IMR-90 (cell line): Measurements from ENCODE around the gene PARD3. TPM values are rescaled to one million over a fixed set of nuclear protein-coding genes. Genes with fewer than 3 reads are reported as not detected.

Experiments used
- ATAC-seq: fragments of 200-7000 bp; cut with Tn5 transposase; 2 replicates; pipeline ENCODE4 v1.9.1; 2020; ENCODE audit warnings: low read depth, mild to moderate bottlenecking, moderate library complexity
- BruUV-seq: library from RNA; stranded (reverse); fragments of 400-500 nt; replicated peaks from 2 replicates; lab custom pipeline; 2021; lab: Mats Ljungman, UMichigan
- CTCF ChIA-PET: fragments of 300-600 bp; formaldehyde crosslinking; extraction: SDS; loops from one replicate; lab custom pipeline; 2021; ENCODE audit warnings: antibody characterized with exemption; lab: Yijun Ruan, JAX
- POLR2A ChIA-PET: fragments of 300-600 bp; sonication (Branson Sonifier 250); formaldehyde crosslinking; loops from one replicate; lab custom pipeline; 2022; ENCODE audit warnings: antibody characterized with exemption; ENCODE audit not compliant: unreplicated experiment; lab: Charles Lee
- DNase-seq: peaks from one replicate; pipeline ENCODE4 v3.0.0; 2013
- H2AFZ ChIP-seq: replicated peaks from 2 replicates; pipeline ENCODE3; 2013; ENCODE audit warnings: low read length, mild to moderate bottlenecking; ENCODE audit not compliant: poor library complexity
- H2AK5ac ChIP-seq: 2 replicates; pipeline ENCODE4 v1.6.1; 2013; ENCODE audit warnings: low read depth, low read length, inconsistent platforms
- H2AK9ac ChIP-seq: replicated peaks from 2 replicates; pipeline ENCODE3; 2013; ENCODE audit warnings: mild to moderate bottlenecking, low read depth, low read length, moderate library complexity; ENCODE audit not compliant: poor library complexity
- H2BK120ac ChIP-seq: 2 replicates; pipeline ENCODE4 v1.6.1; 2013; ENCODE audit warnings: low read depth, low read length, inconsistent platforms
- H2BK15ac ChIP-seq: 3 replicates; pipeline ENCODE4 v1.6.1; 2013; ENCODE audit warnings: low read depth, low read length, inconsistent platforms
- H2BK20ac ChIP-seq: 2 replicates; pipeline ENCODE4 v1.6.1; 2013; ENCODE audit warnings: low read depth, mild to moderate bottlenecking, inconsistent platforms, low read length, moderate library complexity
- H2BK5ac ChIP-seq: 2 replicates; pipeline ENCODE4 v1.6.1; 2013; ENCODE audit warnings: mild to moderate bottlenecking, low read depth, low read length, inconsistent platforms; ENCODE audit not compliant: poor library complexity, severe bottlenecking
- H3K14ac ChIP-seq: replicated peaks from 2 replicates; pipeline ENCODE4 v1.6.1; 2013; ENCODE audit warnings: low read depth, low read length, inconsistent platforms
- H3K18ac ChIP-seq: 2 replicates; pipeline ENCODE4 v1.6.1; 2013; ENCODE audit warnings: low read depth, low read length, control low read depth
- H3K23ac ChIP-seq: 2 replicates; pipeline ENCODE4 v1.6.1; 2013; ENCODE audit warnings: low read depth, low read length, inconsistent platforms
- H3K27ac ChIP-seq: 2 replicates; pipeline ENCODE4 v1.5.1; 2013; ENCODE audit warnings: mild to moderate bottlenecking, control low read depth, low read length; ENCODE audit not compliant: insufficient read depth
- H3K27me3 ChIP-seq: 2 replicates; pipeline ENCODE4 v1.6.1; 2013; ENCODE audit warnings: low read length; ENCODE audit not compliant: control insufficient read depth, insufficient read depth
- H3K36me3 ChIP-seq: 2 replicates; pipeline ENCODE4 v1.6.1; 2013; ENCODE audit warnings: low read length, mixed read lengths; ENCODE audit not compliant: control insufficient read depth, insufficient read depth
- H3K4ac ChIP-seq: 2 replicates; pipeline ENCODE4 v1.6.1; 2013; ENCODE audit warnings: low read depth, low read length, inconsistent platforms
- H3K4me1 ChIP-seq: 2 replicates; pipeline ENCODE4 v1.6.1; 2013; ENCODE audit warnings: low read length, mixed read lengths; ENCODE audit not compliant: control insufficient read depth, insufficient read depth
- H3K4me2 ChIP-seq: 2 replicates; pipeline ENCODE4 v1.6.1; 2013; ENCODE audit warnings: low read depth, mild to moderate bottlenecking, control low read depth, low read length, moderate library complexity
- H3K4me3 ChIP-seq: 2 replicates; pipeline ENCODE4 v1.5.1; 2013; ENCODE audit warnings: low read depth, mild to moderate bottlenecking, control low read depth, low read length, moderate library complexity; ENCODE audit not compliant: insufficient read depth
- H3K56ac ChIP-seq: 2 replicates; pipeline ENCODE4 v1.6.1; 2013; ENCODE audit warnings: low read length, inconsistent platforms; ENCODE audit not compliant: insufficient read depth; ENCODE audit errors: extremely low read depth
- H3K79me1 ChIP-seq, 2 experiments: 2 replicates each; pipeline ENCODE4 v1.6.1; 2013; ENCODE audit warnings: low read length in 2 of 2, inconsistent platforms in 1 of 2, low read depth in 1 of 2
- H3K9ac ChIP-seq: 2 replicates; pipeline ENCODE4 v1.6.1; 2013; ENCODE audit warnings: low read depth, low read length, control low read depth
- H3K9me1 ChIP-seq: 2 replicates; pipeline ENCODE4 v1.6.1; 2013; ENCODE audit warnings: low read length, inconsistent platforms; ENCODE audit not compliant: insufficient read depth
- H3K9me3 ChIP-seq: 2 replicates; pipeline ENCODE4 v1.6.1; 2013; ENCODE audit warnings: low read length; ENCODE audit not compliant: control insufficient read depth, insufficient read depth
- H4K20me1 ChIP-seq: 2 replicates; pipeline ENCODE4 v1.6.1; 2013; ENCODE audit warnings: low read length, inconsistent platforms; ENCODE audit not compliant: insufficient read depth
- H4K5ac ChIP-seq: 2 replicates; pipeline ENCODE4 v1.6.1; 2013; ENCODE audit warnings: mild to moderate bottlenecking, low read depth, low read length, control low read depth
- H4K8ac ChIP-seq, 2 experiments: 2 replicates each; pipeline ENCODE4 v1.6.1; 2013; ENCODE audit warnings: low read depth in 2 of 2, low read length in 2 of 2, control low read depth in 1 of 2, inconsistent platforms in 1 of 2
- H4K91ac ChIP-seq: 2 replicates; pipeline ENCODE4 v1.6.1; 2013; ENCODE audit warnings: low read depth, low read length, inconsistent platforms; ENCODE audit not compliant: insufficient read depth
- BHLHE40 ChIP-seq: fragments of 150-350 bp; IDR thresholded peaks from 2 replicates; pipeline ENCODE4 v1.6.1; 2016; ENCODE audit warnings: mild to moderate bottlenecking, low read depth, low read length
- CEBPB ChIP-seq: IDR thresholded peaks from 2 replicates; pipeline ENCODE4 v1.6.1; 2012; ENCODE audit warnings: low read depth, low read length, improper control_type of control experiment
- CHD1 ChIP-seq: IDR thresholded peaks from 2 replicates; pipeline ENCODE4 v1.6.1; 2012; ENCODE audit warnings: low read depth, low read length, improper control_type of control experiment
- CTCF ChIP-seq: conservative IDR thresholded peaks from 2 replicates; pipeline ENCODE4 v1.5.1; 2012; ENCODE audit warnings: mild to moderate bottlenecking, low read depth, low read length, improper control_type of control experiment
- ELK1 ChIP-seq: fragments of 150-350 bp; IDR thresholded peaks from 2 replicates; pipeline ENCODE4 v1.6.1; 2016; ENCODE audit warnings: low read depth, mild to moderate bottlenecking, low read length, moderate library complexity, borderline replicate concordance
- FOS ChIP-seq: fragments of 150-350 bp; IDR thresholded peaks from 2 replicates; pipeline ENCODE4 v1.6.1; 2016; ENCODE audit warnings: low read depth, low read length
- MAFK ChIP-seq: IDR thresholded peaks from 2 replicates; pipeline ENCODE4 v1.6.1; 2012; ENCODE audit warnings: low read depth, low read length, improper control_type of control experiment
- MAZ ChIP-seq: IDR thresholded peaks from 2 replicates; pipeline ENCODE4 v1.6.1; 2012; ENCODE audit warnings: low read depth, mild to moderate bottlenecking, low read length, improper control_type of control experiment, moderate library complexity, borderline replicate concordance
- MXI1 ChIP-seq: IDR thresholded peaks from 2 replicates; pipeline ENCODE4 v1.6.1; 2012; ENCODE audit warnings: low read depth, mild to moderate bottlenecking, low read length, moderate library complexity, borderline replicate concordance
- NFE2L2 ChIP-seq: fragments of 150-350 bp; IDR thresholded peaks from 2 replicates; pipeline ENCODE4 v1.6.1; 2016; ENCODE audit warnings: low read depth, mild to moderate bottlenecking, low read length
- POLR2A ChIP-seq: IDR thresholded peaks from 2 replicates; pipeline ENCODE4 v1.6.1; 2012; ENCODE audit warnings: mild to moderate bottlenecking, low read depth, low read length
- RAD21 ChIP-seq: IDR thresholded peaks from 2 replicates; pipeline ENCODE4 v1.6.1; 2012; ENCODE audit warnings: low read length, improper control_type of control experiment
- RCOR1 ChIP-seq: IDR thresholded peaks from 2 replicates; pipeline ENCODE4 v1.6.1; 2012; ENCODE audit warnings: mild to moderate bottlenecking, low read length, improper control_type of control experiment; ENCODE audit not compliant: insufficient replicate concordance
- RFX5 ChIP-seq: IDR thresholded peaks from 2 replicates; pipeline ENCODE4 v1.8.0; 2012; ENCODE audit warnings: low read depth, mild to moderate bottlenecking, low read length, moderate library complexity
- SMC3 ChIP-seq: fragments of 150-350 bp; IDR thresholded peaks from 2 replicates; pipeline ENCODE4 v1.6.1; 2016; ENCODE audit warnings: low read depth, mild to moderate bottlenecking, antibody characterized with exemption, low read length, moderate library complexity
- USF2 ChIP-seq: fragments of 150-350 bp; IDR thresholded peaks from 2 replicates; pipeline ENCODE4 v1.6.1; 2017; ENCODE audit warnings: mild to moderate bottlenecking, antibody characterized with exemption, low read length, low read depth
- whole genome bisulfite sequencing, 2 experiments: methylation state at CpG; one replicate each; pipeline versions ENCODE4 v1.1.5 to v1.1.7; 2013; ENCODE audit warnings: missing lambda C conversion rate in 2 of 2; ENCODE audit not compliant: insufficient read length in 1 of 2; ENCODE audit errors: extremely low coverage in 2 of 2; 5-methylcytosine and 5-hydroxymethylcytosine counted together
- dilution Hi-C: fragments of 300-500 bp; cut with HindIII; formaldehyde crosslinking; loops from one replicate; pipeline ENCODE4 v1.14.3; 2018; ENCODE audit warnings: low sequenced_read_pairs; ENCODE audit not compliant: unreplicated experiment
- in situ Hi-C: fragments of 300-500 bp; cut with MboI; formaldehyde crosslinking; loops from 3 replicates; pipeline ENCODE4 v1.14.3; 2019; ENCODE audit warnings: low sequenced_read_pairs, inconsistent platforms, mixed read lengths
- intact Hi-C: fragments of 100-400 bp; cut with micrococcal nuclease; formaldehyde crosslinking; loops from 2 replicates; pipeline ENCODE4 v1.10.0; 2022
- polyA plus RNA-seq, 3 experiments: library from polyadenylated mRNA; depleted of rRNA; stranded (reverse); fragments of >200 nt; gene quantifications; 2 replicates each; pipeline ENCODE4 v1.2.3, GENCODE V29; 2012; ENCODE audit warnings: low replicate concordance in 1 of 3
- total RNA-seq: library from RNA; depleted of rRNA; stranded (reverse); fragments of >200 nt; gene quantifications from 2 replicates; pipeline ENCODE4 v1.2.3, GENCODE V29; 2012

Gene PARD3
- total and polyA plus RNA-seq, 2 of the 4 experiments (the other 2 are of a cell fraction) = 14.6 to 37.5 TPM

GRCh38 chr10:34462993-34463392 lies 352.1 kb downstream of the PARD3 start:
- WGBS, 2 experiments = 88% methylated on average over 1 of the region's 1 CpG; no CpG with 5 or more reads in 1 of the 2 experiments
- intact Hi-C loops = no loop called here
- BruUV-seq = no TSS peak

More at GRCh38 chr10:34462993-34463392, 352.1 kb downstream of the PARD3 start:
- POLR2A ChIA-PET = no interaction called here
- Histone ChIP-seq H2BK5ac (no peak overlapping the region), H2AFZ (no peak overlapping the region), H3K23ac (no peak overlapping the region), H4K91ac (no peak overlapping the region), H2AK9ac (no peak overlapping the region), H3K56ac (no peak overlapping the region), H3K9ac (no peak overlapping the region), H3K36me3 (peaks cover 4% of the 10 kb centered on the region; the same call in 1 of the 2 replicates), H3K79me1 (peaks cover 0 to 3% of the 10 kb centered on the region in 2 experiments; a peak in 2 of 4 replicates), H3K18ac (no peak overlapping the region), H2BK15ac (no peak overlapping the region), H3K9me1 (no peaks in the 10 kb centered on the region), H2BK20ac (no peak overlapping the region), H2BK120ac (no peak overlapping the region), H4K8ac (no peak overlapping the region), H3K4ac (no peak overlapping the region), H3K4me2 (no peak overlapping the region), H4K20me1 (no peaks in the 10 kb centered on the region), H3K14ac (no peak overlapping the region), H4K5ac (no peak overlapping the region), H3K27ac (no peak overlapping the region), H3K4me1 (no peaks in the 10 kb centered on the region), H3K4me3 (no peak overlapping the region), H3K9me3 (no peaks in the 10 kb centered on the region), H2AK5ac (no peak overlapping the region), H3K27me3 (no peaks in the 10 kb centered on the region)
- no peak for DNase-seq
- ATAC-seq = no peak
- in situ Hi-C loops (no loop called here), dilution Hi-C loops (no loop called here)
- TF ChIP-seq SMC3 (no peak), MXI1 (no peak), RFX5 (no peak), ELK1 (no peak), MAFK (no peak), RCOR1 (no peak), USF2 (no peak), CTCF (no peak), CEBPB (no peak), BHLHE40 (no peak), NFE2L2 (no peak), RAD21 (no peak), MAZ (no peak), FOS (no peak), POLR2A (no peak), CHD1 (no peak)
- CTCF ChIA-PET = no interaction called here
